ENCODE data around the gene C3orf18.

Gene C3orf18

GRCh38 chr3:50525987-50526386, 41.6 kb downstream of the C3orf18 start:
- Histone ChIP-seq H3K27me3 (ENCODE audit: low read depth, low read length) (peaks cover 31% of the 10 kb centered on the region), H3K9me3 (ENCODE audit: insufficient read depth, low read length) (no peaks in the 10 kb centered on the region), H3K27ac (ENCODE audit: low read length) (no peak overlapping the region), H3K36me3 (replicated peaks; ENCODE audit: low read depth, low read length) (no peaks in the 10 kb centered on the region), H2AFZ (ENCODE audit: low read depth, low read length) (no peak overlapping the region), H3K4me2 (ENCODE audit: low read length) (no peak overlapping the region), H3K4me1 (ENCODE audit: low read length) (peaks cover 2% of the 10 kb centered on the region; the same call in 1 of the 2 replicates), H3K79me2 (ENCODE audit: low read length) (no peaks in the 10 kb centered on the region), H4K20me1 (ENCODE audit: insufficient read depth, low read length) (peaks cover 5% of the 10 kb centered on the region; the same call in 1 of the 2 replicates), H3K9ac (ENCODE audit: low read length) (no peak overlapping the region), H3K4me3 (ENCODE audit: low read length) (no peak overlapping the region)
- TF ChIP-seq CTCF (IDR thresholded peaks at IDR 0.05; ENCODE audit: low read depth, low read length) (no peak), EZH2phosphoT487 (IDR thresholded peaks at IDR 0.05; ENCODE audit: low read depth) (no peak)

- no peaks in the 10 kb centered on the region for H3K79me2 ChIP-seq (ENCODE audit: low read length)
- H3K27me3 ChIP-seq (ENCODE audit: low read depth, low read length) = peaks cover 30% of the 10 kb centered on the region
- no peak overlapping the region for H3K4me3 ChIP-seq (ENCODE audit: low read length)
- H3K9ac ChIP-seq (ENCODE audit: low read length) = no peak overlapping the region
- H3K27ac ChIP-seq (ENCODE audit: low read length) = no peak overlapping the region
- peaks cover 2% of the 10 kb centered on the region; the same call in 1 of the 2 replicates for H3K4me1 ChIP-seq (ENCODE audit: low read length)
- TF ChIP-seq CTCF (IDR thresholded peaks at IDR 0.05; ENCODE audit: low read depth, low read length) (no peak), EZH2phosphoT487 (IDR thresholded peaks at IDR 0.05; ENCODE audit: low read depth) (no peak)
- H4K20me1 ChIP-seq (ENCODE audit: insufficient read depth, low read length) = peaks cover 5% of the 10 kb centered on the region; the same call in 1 of the 2 replicates
- H3K9me3 ChIP-seq (ENCODE audit: insufficient read depth, low read length) = no peaks in the 10 kb centered on the region
- no peak overlapping the region for H3K4me2 ChIP-seq (ENCODE audit: low read length)
- no peaks in the 10 kb centered on the region for H3K36me3 ChIP-seq (replicated peaks; ENCODE audit: low read depth, low read length)
- H2AFZ ChIP-seq (ENCODE audit: low read depth, low read length) = no peak overlapping the region
These were observed 42.2 kb downstream of the C3orf18 start for GRCh38 chr3:50525191-50525910.

GRCh38 chr3:50524746-50525145, 42.8 kb downstream of the C3orf18 start:
- Histone ChIP-seq H4K20me1 (ENCODE audit: insufficient read depth, low read length) (peaks cover 5% of the 10 kb centered on the region; the same call in 1 of the 2 replicates), H3K27ac (ENCODE audit: low read length) (no peak overlapping the region), H3K4me2 (ENCODE audit: low read length) (no peak overlapping the region), H2AFZ (ENCODE audit: low read depth, low read length) (no peak overlapping the region), H3K36me3 (replicated peaks; ENCODE audit: low read depth, low read length) (no peaks in the 10 kb centered on the region), H3K27me3 (ENCODE audit: low read depth, low read length) (peaks cover 30% of the 10 kb centered on the region), H3K4me3 (ENCODE audit: low read length) (no peak overlapping the region), H3K9me3 (ENCODE audit: insufficient read depth, low read length) (no peaks in the 10 kb centered on the region), H3K9ac (ENCODE audit: low read length) (no peak overlapping the region), H3K4me1 (ENCODE audit: low read length) (peaks cover 2% of the 10 kb centered on the region; the same call in 1 of the 2 replicates), H3K79me2 (ENCODE audit: low read length) (no peaks in the 10 kb centered on the region)
- no peak for TF ChIP-seq EZH2phosphoT487 (IDR thresholded peaks at IDR 0.05; ENCODE audit: low read depth)
- no peak for TF ChIP-seq CTCF (IDR thresholded peaks at IDR 0.05; ENCODE audit: low read depth, low read length)

GRCh38 chr3:50523279-50523811, 44.2 kb downstream of the C3orf18 start:
- Histone ChIP-seq H3K27ac (ENCODE audit: low read length) (no peak overlapping the region), H3K4me2 (ENCODE audit: low read length) (no peak overlapping the region), H3K4me1 (ENCODE audit: low read length) (peaks cover 2% of the 10 kb centered on the region; the same call in 1 of the 2 replicates), H3K9me3 (ENCODE audit: insufficient read depth, low read length) (no peaks in the 10 kb centered on the region), H4K20me1 (ENCODE audit: insufficient read depth, low read length) (peaks cover 5% of the 10 kb centered on the region; the same call in 1 of the 2 replicates), H2AFZ (ENCODE audit: low read depth, low read length) (no peak overlapping the region), H3K4me3 (ENCODE audit: low read length) (no peak overlapping the region), H3K36me3 (replicated peaks; ENCODE audit: low read depth, low read length) (no peaks in the 10 kb centered on the region), H3K79me2 (ENCODE audit: low read length) (no peaks in the 10 kb centered on the region), H3K9ac (ENCODE audit: low read length) (no peak overlapping the region), H3K27me3 (ENCODE audit: low read depth, low read length) (peaks cover 41% of the 10 kb centered on the region)
- TF ChIP-seq EZH2phosphoT487 (IDR thresholded peaks at IDR 0.05; ENCODE audit: low read depth) = no peak
- no peak for TF ChIP-seq CTCF (IDR thresholded peaks at IDR 0.05; ENCODE audit: low read depth, low read length)
